Measurements from ENCODE around the gene ITM2C.

ITM2C gene

GRCh38 chr2:230895536-230896345, 31.0 kb downstream of the ITM2C start:
- DNase-seq, result peak; percentile 71

GRCh38 chr2:230896346-230897115, 31.8 kb downstream of the ITM2C start:
- no peak for DNase-seq

- DNase-seq, result no peak
Measured at GRCh38 chr2:230898016-230898712, 33.4 kb downstream of the ITM2C start.

GRCh38 chr2:230898713-230899091, 34.0 kb downstream of the ITM2C start:
- no peak for DNase-seq

GRCh38 chr2:230899287-230899686, 34.5 kb downstream of the ITM2C start:
- no peak for DNase-seq

GRCh38 chr2:230899786-230900185, 35.0 kb downstream of the ITM2C start:
- no peak for DNase-seq

- DNase-seq, result no peak
Measured at GRCh38 chr2:230900336-230900995, 35.7 kb downstream of the ITM2C start.

- no peak for DNase-seq
Measured at GRCh38 chr2:230901006-230901405, 36.3 kb downstream of the ITM2C start.

GRCh38 chr2:230902180-230902899, 37.6 kb downstream of the ITM2C start:
- peak; percentile 77 for DNase-seq

- DNase-seq, result no peak
Measured at GRCh38 chr2:230903231-230904150, 38.7 kb downstream of the ITM2C start.

GRCh38 chr2:230904856-230905447, 40.2 kb downstream of the ITM2C start:
- no peak for DNase-seq

GRCh38 chr2:230905448-230906421, 41.0 kb downstream of the ITM2C start:
- peak; percentile 31 for DNase-seq

- DNase-seq, result no peak
Measured at GRCh38 chr2:230906471-230907230, 41.9 kb downstream of the ITM2C start.

- DNase-seq, result no peak
Measured at GRCh38 chr2:230907361-230908091, 42.8 kb downstream of the ITM2C start.

- DNase-seq, result peak; percentile 65
Measured at GRCh38 chr2:230908092-230908594, 43.4 kb downstream of the ITM2C start.

GRCh38 chr2:230908595-230909191, 44.0 kb downstream of the ITM2C start:
- DNase-seq, result peak; percentile 92

- no peak for DNase-seq
Measured at GRCh38 chr2:230909841-230910545, 45.3 kb downstream of the ITM2C start.

Measured in DMS53 (cell line).